Testis (tissue), 3 donors: ENCODE measurements around the gene SH3BP4. TPM values are rescaled to one million over a fixed set of nuclear protein-coding genes. Genes with fewer than 3 reads are reported as not detected.

Experiments used
- DNase-seq: peaks from one replicate; pipeline ENCODE4 v3.0.0-alpha.2; 2019
- H3K27ac ChIP-seq, 2 donors: fragments of 200-600 bp; sonication (generic); one replicate each; pipeline ENCODE4 v1.5.1; 2019
- H3K27me3 ChIP-seq: fragments of 200-600 bp; sonication (generic); one replicate; pipeline ENCODE4 v1.5.1; 2019
- H3K36me3 ChIP-seq: fragments of 200-600 bp; sonication (generic); one replicate; pipeline ENCODE4 v1.5.1; 2017; ENCODE audit warnings: low read depth; ENCODE audit errors: missing control alignments
- H3K4me1 ChIP-seq: fragments of 200-600 bp; sonication (generic); one replicate; pipeline ENCODE4 v1.5.1; 2019
- H3K4me3 ChIP-seq, 2 donors: fragments of 200-600 bp; sonication (generic); one replicate each; pipeline ENCODE4 v1.5.1; 2017 to 2019
- H3K9me3 ChIP-seq: fragments of 200-600 bp; sonication (generic); one replicate; pipeline ENCODE4 v1.5.1; 2017
- POLR2A ChIP-seq: fragments of 450-650 bp; IDR thresholded peaks from one replicate; pipeline ENCODE4 v1.6.1; 2017; ENCODE audit warnings: antibody characterized with exemption, mild to moderate bottlenecking, moderate library complexity
- WGBS, 2 donors: methylation state at CpG; one replicate each; pipeline ENCODE4 v1.1.5; 2018; 5-methylcytosine and 5-hydroxymethylcytosine counted together
- intact Hi-C: fragments of 100-400 bp; cut with DNase I; formaldehyde crosslinking; loops from one replicate; pipeline ENCODE4 v1.15.1; 2023; ENCODE audit warnings: low total_unique reads
- polyA plus RNA-seq: library from polyadenylated mRNA; stranded (reverse); fragments of 350-450 nt; fragmentation: Illumina TruSeq; extraction: RNeasy Lipid Tissue Mini Kit (QIAGEN cat#74804); gene quantifications from one replicate; pipeline ENCODE4 v1.2.3, GENCODE V29; 2014; ENCODE audit warnings: low read depth, low replicate concordance; ENCODE audit not compliant: insufficient read depth
- total RNA-seq, 2 donors: library from RNA; depleted of rRNA; stranded (reverse); fragments of >200 nt; gene quantifications; one replicate each; pipeline ENCODE4 v1.2.3, GENCODE V29; 2016
- TF ChIP-seq, protein P1 (sequence below), 3 experiments: fragments of 450-650 bp in 2 of 3; fragments of 200-600 bp in 1 of 3; sonication (generic) in 1 of 3; IDR thresholded peaks; one replicate each; pipeline ENCODE4 v1.5.1; 2016 to 2019; ENCODE audit warnings: antibody characterized with exemption in 3 of 3, mild to moderate bottlenecking in 2 of 3, moderate library complexity in 1 of 3

The SH3BP4 gene
- total and polyA plus RNA-seq, 3 donors from 2014 or later = 33.3 to 88.5 (median 64.4) TPM

DNA sequence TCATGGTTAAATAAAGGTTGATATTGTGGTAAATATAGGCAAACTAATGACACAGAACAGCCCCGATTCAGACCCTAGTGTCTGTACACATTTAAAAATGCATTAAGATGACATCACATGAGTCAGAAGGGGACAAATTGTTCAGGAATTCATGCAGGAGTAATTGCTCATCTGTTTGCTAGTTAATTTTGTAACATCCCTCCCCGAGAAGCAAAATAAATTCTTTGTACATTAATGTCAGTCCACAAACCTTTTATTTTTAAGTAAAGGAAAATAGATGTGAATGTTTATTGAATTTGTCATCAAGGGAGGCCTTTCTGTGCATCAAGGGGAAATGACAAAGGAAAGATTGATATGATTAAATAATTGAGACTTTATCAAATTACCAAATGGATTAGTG, 69.9 kb downstream of the SH3BP4 start:
- TF ChIP-seq, protein P1, sequence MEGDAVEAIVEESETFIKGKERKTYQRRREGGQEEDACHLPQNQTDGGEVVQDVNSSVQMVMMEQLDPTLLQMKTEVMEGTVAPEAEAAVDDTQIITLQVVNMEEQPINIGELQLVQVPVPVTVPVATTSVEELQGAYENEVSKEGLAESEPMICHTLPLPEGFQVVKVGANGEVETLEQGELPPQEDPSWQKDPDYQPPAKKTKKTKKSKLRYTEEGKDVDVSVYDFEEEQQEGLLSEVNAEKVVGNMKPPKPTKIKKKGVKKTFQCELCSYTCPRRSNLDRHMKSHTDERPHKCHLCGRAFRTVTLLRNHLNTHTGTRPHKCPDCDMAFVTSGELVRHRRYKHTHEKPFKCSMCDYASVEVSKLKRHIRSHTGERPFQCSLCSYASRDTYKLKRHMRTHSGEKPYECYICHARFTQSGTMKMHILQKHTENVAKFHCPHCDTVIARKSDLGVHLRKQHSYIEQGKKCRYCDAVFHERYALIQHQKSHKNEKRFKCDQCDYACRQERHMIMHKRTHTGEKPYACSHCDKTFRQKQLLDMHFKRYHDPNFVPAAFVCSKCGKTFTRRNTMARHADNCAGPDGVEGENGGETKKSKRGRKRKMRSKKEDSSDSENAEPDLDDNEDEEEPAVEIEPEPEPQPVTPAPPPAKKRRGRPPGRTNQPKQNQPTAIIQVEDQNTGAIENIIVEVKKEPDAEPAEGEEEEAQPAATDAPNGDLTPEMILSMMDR (IDR thresholded peaks at IDR 0.05) = no peak
- TF ChIP-seq POLR2A = no peak
- no peaks in the 10 kb centered on the region for H3K9me3 ChIP-seq
- no peak overlapping the region for H3K4me3 ChIP-seq
- H3K36me3 ChIP-seq = no peaks in the 10 kb centered on the region
- H3K27me3 ChIP-seq = no peaks in the 10 kb centered on the region
- intact Hi-C loops = no loop called here
- H3K4me1 ChIP-seq = peaks cover 12% of the 10 kb centered on the region
- no peak overlapping the region for H3K27ac ChIP-seq
- DNase-seq = no peak
- 43 to 61% methylated on average over 2 of the region's 2 CpGs for WGBS, 2 donors

DNA sequence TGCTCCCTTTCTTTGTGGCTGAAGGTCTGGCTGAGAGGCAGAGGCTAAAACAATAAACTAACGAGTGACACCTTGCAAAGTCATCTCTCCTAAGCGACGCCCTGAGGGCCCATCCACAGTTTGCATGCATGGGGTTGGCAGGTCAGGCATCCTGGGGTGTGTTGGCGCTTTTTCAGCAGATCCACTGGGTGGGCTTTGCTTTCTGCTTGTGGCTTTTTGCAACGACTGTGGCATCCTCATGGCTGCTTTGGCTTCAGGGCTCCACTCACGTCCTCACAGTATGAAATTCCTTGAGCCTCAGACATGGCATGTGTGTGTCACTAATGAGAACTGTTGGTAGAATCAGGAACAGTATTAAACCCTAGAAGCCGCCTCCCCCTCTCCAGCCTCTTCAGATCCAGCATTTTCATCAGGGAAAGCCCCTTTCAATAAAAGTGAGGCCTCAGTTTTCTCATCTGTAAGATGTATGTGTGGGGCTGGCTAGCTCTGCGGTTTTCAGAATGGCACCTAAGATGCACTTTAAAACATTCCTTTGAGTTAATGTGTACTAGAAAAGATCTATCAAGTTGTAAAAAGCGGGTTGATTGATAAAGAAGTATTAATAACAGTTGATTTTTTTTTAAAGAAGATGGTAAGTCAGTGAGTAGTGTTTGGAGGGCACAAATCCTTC, 72.5 kb downstream of the SH3BP4 start:
- no peaks in the 10 kb centered on the region for H3K9me3 ChIP-seq
- H3K27me3 ChIP-seq = no peaks in the 10 kb centered on the region
- intact Hi-C loops = no loop called here
- 88 to 91% methylated on average over 9 of the region's 9 CpGs for WGBS, 2 donors
- no peak overlapping the region for H3K4me3 ChIP-seq
- no peak for DNase-seq
- no peaks in the 10 kb centered on the region for H3K36me3 ChIP-seq
- TF ChIP-seq, protein P1 (IDR thresholded peaks at IDR 0.05) = no peak
- TF ChIP-seq POLR2A = no peak
- H3K27ac ChIP-seq = no peak overlapping the region
- H3K4me1 ChIP-seq = peaks cover 25% of the 10 kb centered on the region

DNA sequence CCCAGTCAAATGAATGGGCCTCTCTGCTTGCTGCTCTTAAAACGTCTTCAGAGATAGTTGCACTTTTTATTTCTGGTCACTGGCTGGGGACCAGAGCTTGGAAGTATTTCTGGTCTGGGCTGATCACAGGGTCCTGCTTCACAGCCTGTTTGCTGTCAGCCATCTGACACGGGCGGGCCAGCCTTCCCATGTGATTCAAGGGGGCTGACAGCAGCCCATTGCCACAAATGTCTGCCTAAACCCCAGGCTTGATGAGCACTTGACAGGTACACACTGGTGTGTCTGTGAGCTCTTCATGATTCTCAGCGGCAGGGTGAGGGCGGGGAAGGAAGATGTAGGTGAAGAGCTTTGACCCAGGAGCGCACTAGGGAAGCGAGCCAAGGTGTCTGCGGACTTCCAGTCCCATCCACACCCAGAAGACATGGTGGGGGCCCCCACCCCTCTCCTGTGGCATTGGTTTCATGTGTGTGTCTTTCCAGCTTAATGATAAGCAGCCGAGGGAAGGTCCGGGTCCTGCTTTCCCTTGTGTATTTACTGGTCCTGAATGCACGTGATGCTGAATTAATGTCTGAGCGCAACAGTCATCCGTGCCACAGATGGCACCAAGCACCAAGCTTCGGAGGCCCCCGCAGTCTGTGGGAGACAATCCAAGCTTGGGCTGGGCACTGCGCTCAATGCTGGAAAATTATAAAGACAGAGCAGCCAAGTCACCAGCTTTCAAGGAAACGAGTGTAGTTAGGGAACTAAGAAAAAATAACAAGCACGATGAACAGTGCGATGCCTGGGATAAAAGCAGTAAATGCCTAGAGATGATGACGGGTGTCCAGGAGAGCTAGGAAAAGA, 73.3 kb downstream of the SH3BP4 start:
- Histone ChIP-seq H3K4me1 (peaks cover 23% of the 10 kb centered on the region), H3K4me3 (no peak overlapping the region), H3K36me3 (no peaks in the 10 kb centered on the region), H3K27ac (no peak overlapping the region), H3K27me3 (no peaks in the 10 kb centered on the region), H3K9me3 (no peaks in the 10 kb centered on the region)
- intact Hi-C loops = no loop called here
- TF ChIP-seq POLR2A = no peak
- TF ChIP-seq, protein P1 (IDR thresholded peaks at IDR 0.05) = no peak
- WGBS, 2 donors = 76 to 80% methylated on average over 18 to 20 of the region's 20 CpGs
- no peak for DNase-seq

DNA sequence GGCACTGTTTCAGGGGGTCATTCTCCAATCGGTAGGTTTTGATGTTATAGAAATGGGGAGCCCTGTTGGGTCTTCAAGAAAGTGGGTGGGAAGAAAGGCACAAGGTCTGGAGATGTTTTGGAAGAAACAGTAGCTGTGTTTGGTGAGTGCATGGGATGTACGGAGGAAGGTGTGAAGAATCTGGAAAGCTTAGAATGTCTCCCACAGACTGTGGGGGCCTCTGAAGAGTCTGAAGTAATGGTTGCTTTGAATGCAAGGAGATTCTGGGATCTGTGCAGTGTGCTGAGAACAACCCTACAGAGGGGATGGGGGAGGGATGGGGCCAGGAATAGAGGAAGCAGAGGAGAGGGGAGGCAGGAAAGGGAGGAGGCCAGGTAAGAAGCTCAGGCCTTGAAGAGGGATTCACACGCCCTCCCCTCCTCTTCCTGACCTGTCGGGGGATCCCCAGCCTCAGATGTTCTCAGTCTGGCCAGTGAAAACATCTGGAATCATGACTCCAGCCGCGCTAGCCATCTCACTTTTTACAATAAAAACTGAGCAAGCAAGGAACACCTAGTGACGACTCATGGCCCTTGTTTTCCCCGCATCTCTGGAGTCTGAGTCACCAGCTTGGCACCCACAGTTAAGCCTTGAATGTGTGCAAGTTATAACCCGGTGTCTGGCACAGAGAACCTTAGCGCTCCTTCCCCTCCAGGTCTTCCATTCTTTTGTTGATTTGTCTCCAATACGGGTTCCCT, 74.2 kb downstream of the SH3BP4 start:
- WGBS, 2 donors = 72 to 84% methylated on average over 11 of the region's 11 CpGs
- H3K4me3 ChIP-seq = no peak overlapping the region
- H3K27me3 ChIP-seq = no peaks in the 10 kb centered on the region
- peaks cover 22% of the 10 kb centered on the region for H3K4me1 ChIP-seq
- H3K27ac ChIP-seq = no peak overlapping the region
- DNase-seq = no peak
- no peaks in the 10 kb centered on the region for H3K9me3 ChIP-seq
- TF ChIP-seq, protein P1 (IDR thresholded peaks at IDR 0.05) = no peak
- no peak for TF ChIP-seq POLR2A
- H3K36me3 ChIP-seq = no peaks in the 10 kb centered on the region
- intact Hi-C loops = no loop called here
